Activated T-helper 1 cell treated with anti-CD3 and anti-CD28 coated beads, Interleukin-2, amount 50 U/mL, for 16 hours (primary cell): ENCODE measurements around the gene SSR1.

Source experiments
- DNase-seq, 2 donors: peaks; one replicate each; pipeline ENCODE4 v3.0.0-alpha.2; 2020; ENCODE audit warnings: low read depth in 1 of 2, low spot score in 1 of 2

The SSR1 gene

GRCh38 chr6:7241160-7241559, 71.8 kb downstream of the SSR1 start:
- no peak for DNase-seq

GRCh38 chr6:7240351-7240750, 72.6 kb downstream of the SSR1 start:
- DNase-seq, result no peak

DNA sequence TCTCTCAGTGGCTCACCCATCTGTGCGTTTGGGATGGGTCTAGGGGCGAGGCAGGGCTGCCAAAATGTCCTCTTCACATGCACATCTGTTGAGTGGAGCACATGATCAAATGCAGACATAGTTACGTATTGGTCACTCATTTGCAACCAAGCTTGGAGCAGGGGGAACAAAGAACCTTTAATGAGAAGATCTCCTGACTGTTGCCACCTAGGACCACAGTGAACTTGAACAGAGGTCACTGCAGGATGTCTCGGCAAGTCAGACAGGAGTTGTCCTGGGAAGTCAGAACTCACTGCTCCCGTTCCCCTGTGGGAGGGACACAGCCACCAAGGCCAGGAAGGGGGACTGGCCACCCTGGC, 73.4 kb downstream of the SSR1 start:
- DNase-seq, result no peak

GRCh38 chr6:7238900-7239589, 74.0 kb downstream of the SSR1 start:
- DNase-seq, result peak; percentile 27 to 43

GRCh38 chr6:7238526-7238899, 74.5 kb downstream of the SSR1 start:
- DNase-seq, result no peak

GRCh38 chr6:7237653-7238188, 75.3 kb downstream of the SSR1 start:
- DNase-seq, result no peak

GRCh38 chr6:7236306-7237209, 76.4 kb downstream of the SSR1 start:
- no peak for DNase-seq

DNA sequence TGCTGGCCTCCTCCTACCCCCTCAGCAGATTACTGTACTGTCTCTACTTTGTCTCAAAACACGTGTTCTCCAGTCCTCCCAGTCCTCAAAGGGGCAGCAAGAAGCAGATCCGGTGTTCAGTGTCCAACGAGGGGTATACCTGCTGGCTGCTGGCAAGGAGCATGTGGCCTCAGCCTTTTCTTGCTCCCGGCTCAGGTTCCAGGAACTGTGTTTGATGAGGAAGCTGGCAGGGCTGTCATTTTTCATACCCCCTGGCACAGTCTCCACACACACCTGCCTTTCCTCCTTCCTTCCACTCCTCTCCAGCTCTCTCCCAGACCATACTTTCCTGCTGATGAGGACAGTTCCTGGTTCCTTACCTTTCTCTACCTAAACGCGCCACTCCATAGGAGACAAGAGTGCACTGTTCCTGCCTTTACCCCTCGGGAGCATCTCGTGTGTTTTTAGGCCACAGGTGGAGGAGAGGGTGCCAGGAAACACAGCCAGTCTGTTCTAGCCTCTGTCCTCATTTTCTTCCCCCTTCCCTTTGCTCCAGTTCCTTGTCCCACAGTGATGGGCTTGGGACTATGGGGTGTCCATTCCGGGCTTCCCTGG, 77.2 kb downstream of the SSR1 start:
- DNase-seq, result no peak

DNA sequence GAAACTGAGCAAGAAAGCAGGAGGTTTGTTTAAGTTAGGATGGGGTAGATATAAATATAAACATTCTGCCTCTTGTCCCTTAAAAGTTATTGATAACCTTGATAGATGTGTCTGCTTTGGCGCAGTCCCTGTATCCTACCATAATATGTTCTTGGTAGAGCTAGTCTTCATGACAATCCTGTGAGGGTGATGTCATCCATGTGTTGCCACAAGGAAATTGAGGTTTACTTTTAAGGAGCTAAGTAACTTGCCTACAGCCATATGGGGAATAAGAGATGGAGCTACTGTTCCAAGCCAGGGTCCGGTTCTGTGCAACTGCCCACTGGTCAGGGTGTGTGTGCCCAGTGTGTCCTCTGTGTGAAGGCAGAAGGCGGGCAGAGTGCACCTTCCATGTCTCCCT, 78.5 kb downstream of the SSR1 start:
- DNase-seq, result no peak

DNA sequence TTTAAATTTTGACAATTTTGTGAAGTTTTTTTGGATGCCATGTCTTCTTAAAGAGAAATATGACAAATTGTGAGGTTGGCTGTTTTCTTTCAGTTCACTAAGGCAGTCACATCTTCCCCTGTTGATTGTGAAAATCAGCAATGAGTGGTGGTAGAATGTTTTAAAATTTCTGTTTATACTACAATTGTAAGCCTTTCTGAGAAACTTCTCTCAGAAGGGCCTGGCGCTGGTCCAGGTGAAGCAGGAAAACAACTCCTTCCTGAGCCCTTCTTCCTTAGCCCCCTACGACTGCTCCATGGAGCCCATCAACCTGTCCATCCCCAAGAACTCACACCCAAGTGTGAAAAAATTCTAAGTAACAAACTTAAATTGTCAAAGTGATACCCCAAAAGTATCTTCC, 80.6 kb downstream of the SSR1 start:
- DNase-seq, result no peak

GRCh38 chr6:7230956-7231713, 81.9 kb downstream of the SSR1 start:
- DNase-seq, result no peak

GRCh38 chr6:7230327-7230691, 82.7 kb downstream of the SSR1 start:
- no peak for DNase-seq

DNA sequence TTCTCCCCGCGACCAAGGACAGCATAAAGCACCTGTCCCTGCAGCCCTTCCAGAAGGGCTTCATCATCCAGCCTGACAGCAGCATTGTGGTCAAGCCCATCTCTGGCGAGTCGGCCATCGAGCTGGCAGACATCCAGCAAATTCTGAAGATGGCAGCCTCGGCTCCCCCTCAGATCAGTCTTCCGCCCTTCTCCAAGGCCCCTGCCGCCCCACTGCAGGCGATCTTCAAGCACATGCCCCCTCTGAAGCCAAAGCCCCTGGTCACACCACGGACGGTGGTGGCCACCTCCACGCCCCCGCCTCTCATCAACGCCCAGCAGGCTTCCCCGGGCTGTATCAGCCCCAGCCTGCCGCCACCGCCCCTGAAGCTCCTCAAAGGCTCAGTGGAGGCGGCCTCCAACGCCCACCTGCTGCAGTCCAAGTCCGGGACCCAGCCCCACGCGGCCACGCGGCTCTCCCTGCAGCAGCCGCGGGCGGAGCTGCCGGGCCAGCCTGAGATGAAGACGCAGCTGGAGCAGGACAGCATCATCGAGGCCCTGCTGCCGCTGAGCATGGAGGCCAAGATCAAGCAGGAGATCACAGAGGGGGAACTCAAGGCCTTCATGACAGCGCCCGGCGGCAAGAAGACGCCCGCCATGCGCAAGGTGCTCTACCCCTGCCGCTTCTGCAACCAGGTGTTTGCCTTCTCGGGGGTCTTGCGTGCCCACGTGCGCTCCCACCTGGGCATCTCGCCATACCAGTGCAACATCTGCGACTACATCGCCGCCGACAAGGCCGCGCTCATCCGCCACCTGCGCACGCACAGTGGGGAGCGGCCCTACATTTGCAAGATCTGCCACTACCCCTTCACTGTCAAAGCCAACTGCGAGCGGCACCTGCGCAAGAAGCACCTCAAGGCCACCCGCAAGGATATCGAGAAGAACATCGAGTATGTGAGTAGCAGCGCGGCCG, 83.3 kb downstream of the SSR1 start:
- DNase-seq, result no peak

DNA sequence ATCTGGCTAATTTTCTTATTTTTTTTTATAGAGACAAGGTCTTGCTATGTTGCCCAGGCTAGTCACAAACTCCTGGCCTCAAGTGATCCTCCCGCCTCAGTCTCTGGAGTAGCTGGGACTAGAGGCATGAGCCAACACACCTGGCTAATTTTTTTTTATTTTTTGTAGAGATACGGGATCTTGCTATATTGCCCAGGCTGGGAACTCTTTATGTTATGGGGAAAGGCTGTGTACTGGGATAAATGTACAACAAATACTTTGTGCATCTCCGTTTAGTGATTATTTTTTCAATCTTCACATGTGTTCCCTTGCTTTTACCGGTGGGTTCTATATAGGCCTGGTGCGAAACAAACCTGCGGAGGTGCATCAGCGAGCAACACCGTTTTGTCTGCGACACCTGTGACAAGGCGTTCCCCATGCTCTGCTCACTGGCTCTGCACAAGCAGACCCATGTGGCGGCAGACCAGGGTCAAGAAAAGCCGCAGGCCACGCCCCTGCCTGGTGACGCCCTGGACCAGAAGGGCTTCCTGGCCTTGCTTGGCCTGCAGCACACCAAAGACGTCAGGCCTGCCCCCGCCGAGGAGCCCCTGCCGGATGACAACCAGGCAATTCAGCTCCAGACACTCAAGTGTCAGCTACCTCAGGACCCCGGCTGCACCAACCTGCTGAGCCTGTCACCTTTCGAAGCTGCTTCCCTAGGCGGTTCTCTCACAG, 84.2 kb downstream of the SSR1 start:
- no peak for DNase-seq

DNA sequence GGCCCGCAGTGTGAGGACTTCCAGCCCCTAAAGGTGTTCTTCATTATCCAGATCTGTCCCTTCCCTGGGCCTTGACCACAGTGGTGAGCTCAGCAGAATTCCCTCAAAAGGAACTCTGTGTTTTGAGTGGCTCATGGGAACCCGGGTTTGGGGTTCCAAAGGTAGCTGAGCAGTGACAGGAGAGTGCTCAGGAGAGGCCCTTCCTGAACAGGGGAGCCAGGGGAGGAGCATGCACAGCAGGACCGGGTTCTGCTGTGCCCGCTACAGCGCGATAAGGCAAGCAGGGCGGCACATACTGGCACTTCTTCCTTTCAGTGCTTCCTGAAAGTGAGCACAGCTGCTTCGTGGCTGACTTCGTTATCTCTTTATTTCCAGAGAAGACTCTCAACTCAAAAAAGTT, 88.3 kb downstream of the SSR1 start:
- DNase-seq, result no peak

- no peak for DNase-seq
Measured at GRCh38 chr6:7222197-7222596, 90.8 kb downstream of the SSR1 start.

- no peak for DNase-seq
Measured at GRCh38 chr6:7219310-7219709, 93.7 kb downstream of the SSR1 start.

DNA sequence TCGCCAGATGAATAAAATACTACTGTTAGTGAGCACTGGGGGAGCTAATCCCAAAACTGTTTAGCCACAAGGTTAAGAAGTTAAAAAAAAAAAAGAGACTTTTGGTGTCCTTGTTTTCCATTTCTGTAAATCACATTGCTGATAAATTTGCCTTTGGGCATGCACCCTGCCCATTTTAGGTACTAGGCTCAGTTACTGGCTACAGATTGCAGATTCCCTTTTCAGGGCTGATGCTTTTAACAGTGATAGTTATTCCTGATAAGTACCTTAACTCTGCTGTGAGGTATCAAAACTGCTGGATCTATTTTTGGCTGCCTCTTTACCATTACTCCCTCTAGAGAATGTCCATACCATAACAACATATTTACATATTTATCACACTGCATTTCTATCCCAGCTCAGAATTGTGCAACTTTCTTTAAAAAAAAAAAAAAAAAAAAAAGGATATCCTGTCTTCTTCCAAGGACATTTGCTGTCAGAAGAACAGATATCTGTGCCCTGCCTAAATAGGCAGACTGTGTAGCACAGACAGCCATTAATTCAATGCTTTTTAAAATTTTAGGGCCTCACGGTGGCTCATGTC, 94.5 kb downstream of the SSR1 start:
- DNase-seq, result no peak
